H1 (cell line): ENCODE data around the gene SLC9A2. TPM values are rescaled to one million over a fixed set of nuclear protein-coding genes. Genes with fewer than 3 reads are reported as not detected.

Source experiments
- CTCF ChIA-PET: fragments of 300-600 bp; sonication (Branson Sonifier 250); formaldehyde crosslinking; loops from one replicate; lab custom pipeline; 2021; ENCODE audit not compliant: partially characterized antibody; lab: Charles Lee
- POLR2A ChIA-PET: fragments of 300-600 bp; sonication (Branson Sonifier 250); formaldehyde crosslinking; loops from one replicate; lab custom pipeline; 2021; ENCODE audit warnings: inconsistent platforms; ENCODE audit not compliant: partially characterized antibody; lab: Charles Lee
- DNase-seq, 2 experiments: peaks; one replicate each; pipeline versions ENCODE4 v3.0.0 to v3.0.0-alpha.2; 2010 to 2022; ENCODE audit warnings: low spot score in 2 of 2, low read depth in 1 of 2, mixed read lengths in 1 of 2
- FAIRE-seq: peaks from 2 replicates; lab custom pipeline; 2011; peaks lifted over from hg19 to GRCh38; lab: Jason Lieb, UNC
- H2AFZ ChIP-seq: 2 replicates; pipeline ENCODE4 v1.8.1; 2012; ENCODE audit warnings: low read length, inconsistent platforms
- H2AK5ac ChIP-seq: 2 replicates; pipeline ENCODE4 v1.6.1; 2013; ENCODE audit warnings: low read depth, low read length
- H2BK120ac ChIP-seq: replicated peaks from 2 replicates; pipeline ENCODE3; 2013; ENCODE audit warnings: low read depth, low read length, inconsistent platforms
- H2BK12ac ChIP-seq: 2 replicates; pipeline ENCODE4 v1.6.1; 2013; ENCODE audit warnings: low read depth, low read length
- H2BK15ac ChIP-seq: 2 replicates; pipeline ENCODE4 v1.6.1; 2013; ENCODE audit warnings: low read length
- H2BK20ac ChIP-seq: 2 replicates; pipeline ENCODE4 v1.6.1; 2013; ENCODE audit warnings: low read length
- H2BK5ac ChIP-seq: 2 replicates; pipeline ENCODE4 v1.6.1; 2013; ENCODE audit warnings: low read depth, low read length
- H3K14ac ChIP-seq: 2 replicates; pipeline ENCODE4 v1.6.1; 2013; ENCODE audit warnings: inconsistent platforms; ENCODE audit not compliant: insufficient read length
- H3K18ac ChIP-seq: 2 replicates; pipeline ENCODE4 v1.6.1; 2013; ENCODE audit warnings: low read length; ENCODE audit errors: extremely low read depth
- H3K23ac ChIP-seq: 2 replicates; pipeline ENCODE4 v1.6.1; 2013; ENCODE audit warnings: inconsistent platforms; ENCODE audit not compliant: insufficient read length
- H3K23me2 ChIP-seq: 2 replicates; pipeline ENCODE4 v1.6.1; 2013; ENCODE audit warnings: low read depth, low read length
- H3K27ac ChIP-seq: 2 replicates; pipeline ENCODE4 v1.6.1; 2011; ENCODE audit warnings: low read depth, low read length, inconsistent platforms
- H3K27me3 ChIP-seq, 4 experiments: replicated peaks in 1 of 4; 1 replicate in 1 of 4; 2 replicates in 3 of 4; pipeline versions ENCODE4 v1.6.1 to v1.8.1; 2011 to 2013; ENCODE audit warnings: low read length in 3 of 4, mild to moderate bottlenecking in 3 of 4, inconsistent platforms in 2 of 4, mixed read lengths in 2 of 4, moderate library complexity in 1 of 4; ENCODE audit not compliant: control insufficient read depth in 3 of 4, insufficient read depth in 3 of 4; ENCODE audit errors: extremely low read depth in 1 of 4
- H3K36me3 ChIP-seq, 4 experiments: 2 replicates each; pipeline versions ENCODE4 v1.6.1 to v1.8.1; 2011 to 2013; ENCODE audit warnings: mild to moderate bottlenecking in 4 of 4, low read length in 3 of 4, moderate library complexity in 2 of 4, control low read depth in 1 of 4, inconsistent platforms in 1 of 4; ENCODE audit not compliant: insufficient read depth in 4 of 4, control insufficient read depth in 2 of 4
- H3K4ac ChIP-seq: replicated peaks from 2 replicates; pipeline ENCODE3; 2013; ENCODE audit warnings: low read length, low read depth, mixed read lengths, inconsistent platforms; ENCODE audit not compliant: insufficient read length
- H3K4me1 ChIP-seq, 4 experiments: replicated peaks in 1 of 4; 1 replicate in 1 of 4; 2 replicates in 3 of 4; pipeline versions ENCODE4 v1.6.1 to v1.8.1; 2011 to 2013; ENCODE audit warnings: low read length in 3 of 4, inconsistent platforms in 2 of 4, mixed read lengths in 1 of 4; ENCODE audit not compliant: insufficient read depth in 4 of 4, control insufficient read depth in 3 of 4
- H3K4me2 ChIP-seq, 2 experiments: 2 replicates each; pipeline versions ENCODE4 v1.6.1 to v1.8.1; 2011 to 2013; ENCODE audit warnings: low read depth in 2 of 2, low read length in 2 of 2, control low read depth in 1 of 2, inconsistent platforms in 1 of 2, mild to moderate bottlenecking in 1 of 2; ENCODE audit not compliant: insufficient read depth in 1 of 2
- H3K4me3 ChIP-seq, 4 experiments: fragments of 200-600, 300-600 bp in 1 of 4; sonication (generic), shearing (Covaris generic), sonication (Bioruptor Twin) in 1 of 4; 2 replicates each; pipeline versions ENCODE4 v1.5.1 to v1.8.1; 2011 to 2016; ENCODE audit warnings: low read length in 4 of 4, low read depth in 3 of 4, control low read depth in 2 of 4, inconsistent platforms in 2 of 4, mild to moderate bottlenecking in 2 of 4, mixed read lengths in 1 of 4, moderate library complexity in 1 of 4; ENCODE audit not compliant: insufficient read depth in 2 of 4; ENCODE audit errors: extremely low read depth in 1 of 4
- H3K56ac ChIP-seq: replicated peaks from 2 replicates; pipeline ENCODE3; 2013; ENCODE audit warnings: low read depth, mild to moderate bottlenecking, mixed read lengths, low read length, inconsistent platforms; ENCODE audit not compliant: insufficient read length
- H3K79me1 ChIP-seq: 2 replicates; pipeline ENCODE4 v1.6.1; 2013; ENCODE audit warnings: low read depth, low read length, control low read depth
- H3K79me2 ChIP-seq, 2 experiments: 2 replicates each; pipeline versions ENCODE4 v1.6.1 to v1.8.1; 2012 to 2013; ENCODE audit warnings: low read length in 2 of 2, mild to moderate bottlenecking in 2 of 2, inconsistent platforms in 1 of 2; ENCODE audit not compliant: insufficient read depth in 2 of 2, control insufficient read depth in 1 of 2
- H3K9ac ChIP-seq, 4 experiments: replicated peaks in 1 of 4; 1 replicate in 1 of 4; 2 replicates in 3 of 4; pipeline versions ENCODE4 v1.6.1 to v1.8.1; 2011 to 2013; ENCODE audit warnings: low read depth in 3 of 4, low read length in 3 of 4, control low read depth in 2 of 4, mild to moderate bottlenecking in 2 of 4, moderate library complexity in 2 of 4, inconsistent platforms in 1 of 4; ENCODE audit errors: extremely low read depth in 1 of 4
- H3K9me3 ChIP-seq, 2 experiments: 2 replicates each; pipeline versions ENCODE4 v1.6.1 to v1.8.1; 2012 to 2013; ENCODE audit warnings: mild to moderate bottlenecking in 2 of 2, moderate library complexity in 2 of 2, control low read depth in 1 of 2, inconsistent platforms in 1 of 2, low read depth in 1 of 2, low read length in 1 of 2, mixed read lengths in 1 of 2; ENCODE audit not compliant: insufficient read depth in 2 of 2
- H4K20me1 ChIP-seq, 2 experiments: replicated peaks in 1 of 2; 2 replicates each; pipeline versions ENCODE3 to v1.8.1; 2011 to 2013; ENCODE audit warnings: inconsistent platforms in 2 of 2, low read length in 2 of 2, mild to moderate bottlenecking in 1 of 2; ENCODE audit not compliant: insufficient read depth in 2 of 2, control insufficient read depth in 1 of 2
- H4K5ac ChIP-seq: 2 replicates; pipeline ENCODE4 v1.6.1; 2013; ENCODE audit warnings: low read length, low read depth, mixed read lengths, inconsistent platforms; ENCODE audit not compliant: insufficient read length
- H4K8ac ChIP-seq: 2 replicates; pipeline ENCODE4 v1.8.0; 2013; ENCODE audit warnings: mild to moderate bottlenecking, moderate library complexity, low read length, inconsistent platforms; ENCODE audit not compliant: insufficient read depth; ENCODE audit errors: extremely low read depth
- H4K91ac ChIP-seq: replicated peaks from 2 replicates; pipeline ENCODE3; 2013; ENCODE audit warnings: low read length, mixed read lengths, inconsistent platforms; ENCODE audit not compliant: insufficient read length
- BACH1 ChIP-seq: IDR thresholded peaks from 2 replicates; pipeline ENCODE4 v1.6.1; 2012; ENCODE audit warnings: low read length, improper control_type of control experiment
- CBX8 ChIP-seq: fragments of 300-800, 300-1000 bp; sonication (generic); IDR thresholded peaks from 2 replicates; pipeline ENCODE4 v1.7.1; 2016; ENCODE audit warnings: low read depth, low read length, borderline replicate concordance
- HDAC2 ChIP-seq, 2 experiments: fragments of 300-600 bp in 1 of 2; sonication (generic) in 1 of 2; IDR thresholded peaks; 2 replicates each; pipeline ENCODE4 v1.6.1; 2011 to 2012; ENCODE audit warnings: low read depth in 2 of 2, low read length in 2 of 2, mild to moderate bottlenecking in 2 of 2, moderate library complexity in 2 of 2, borderline replicate concordance in 1 of 2, inconsistent platforms in 1 of 2
- POLR2A ChIP-seq, 2 experiments: IDR thresholded peaks; 1 replicate in 1 of 2; 2 replicates in 1 of 2; pipeline ENCODE4 v1.6.1; 2011; ENCODE audit warnings: low read depth in 2 of 2, low read length in 2 of 2, mild to moderate bottlenecking in 2 of 2; ENCODE audit errors: control extremely low read depth in 1 of 2
- POU5F1 ChIP-seq: IDR thresholded peaks from 2 replicates; pipeline ENCODE4 v1.6.1; 2011; ENCODE audit warnings: low read depth, mild to moderate bottlenecking, low read length, moderate library complexity
- RXRA ChIP-seq: IDR thresholded peaks from 2 replicates; pipeline ENCODE4 v1.6.1; 2011; ENCODE audit warnings: low read depth, mild to moderate bottlenecking, low read length, moderate library complexity; ENCODE audit not compliant: insufficient read depth
- SIN3A ChIP-seq, 2 experiments: IDR thresholded peaks in 1 of 2; conservative IDR thresholded peaks in 1 of 2; 2 replicates each; pipeline ENCODE4 v1.6.1; 2011 to 2012; ENCODE audit warnings: low read length in 2 of 2, improper control_type of control experiment in 1 of 2, low read depth in 1 of 2, mild to moderate bottlenecking in 1 of 2
- SIX5 ChIP-seq: IDR thresholded peaks from 2 replicates; pipeline ENCODE4 v1.6.1; 2011; ENCODE audit warnings: mild to moderate bottlenecking, low read depth, low read length
- SRF ChIP-seq: IDR thresholded peaks from 2 replicates; pipeline ENCODE4 v1.6.1; 2011; ENCODE audit warnings: mild to moderate bottlenecking, low read depth, low read length, moderate library complexity
- TBP ChIP-seq: IDR thresholded peaks from 2 replicates; pipeline ENCODE4 v1.6.1; 2011; ENCODE audit warnings: low read depth, low read length, improper control_type of control experiment
- USF2 ChIP-seq: IDR thresholded peaks from 2 replicates; pipeline ENCODE4 v1.6.1; 2011; ENCODE audit warnings: low read length, improper control_type of control experiment
- ZNF274 ChIP-seq: IDR thresholded peaks from 2 replicates; pipeline ENCODE4 v1.7.0; 2012; ENCODE audit warnings: low read length, borderline replicate concordance; ENCODE audit errors: extremely low read depth
- WGBS, 2 experiments: shearing (Covaris generic) in 1 of 2; methylation state at CpG; one replicate each; pipeline versions ENCODE4 v1.1.6 to v1.1.7; 2013 to 2015; ENCODE audit warnings: low lambda C conversion rate in 2 of 2, mixed read lengths in 2 of 2, inconsistent platforms in 1 of 2, low coverage in 1 of 2, missing lambda C conversion rate in 1 of 2; ENCODE audit not compliant: insufficient replicate concordance in 2 of 2, insufficient coverage in 1 of 2, insufficient read length in 1 of 2; ENCODE audit errors: extremely low coverage in 1 of 2, missing lambda C conversion rate in 1 of 2; 5-methylcytosine and 5-hydroxymethylcytosine counted together
- polyA plus RNA-seq, 7 experiments: library from polyadenylated mRNA; depleted of rRNA in 3 of 7; stranded (reverse) in 5 of 7; unstranded in 2 of 7; fragments of >200 nt in 5 of 7; fragments of 200-250 nt in 2 of 7; gene quantifications; 1 replicate in 5 of 7; 2 replicates in 1 of 7; 4 replicates in 1 of 7; pipeline versions ENCODE4 v1.2.1 to v1.2.3, GENCODE V29; 2011 to 2013; ENCODE audit warnings: missing spikeins in 2 of 7, mixed read lengths in 2 of 7
- total RNA-seq: library from RNA; stranded (reverse); fragmentation: NEBNext Ultra II Directional; extraction: Animal tissue kit (Norgen Biotek cat#: 25700); gene quantifications from 2 replicates; pipeline ENCODE4 v1.2.1, GENCODE V29; 2021

The SLC9A2 gene
- total and polyA plus RNA-seq, 2 of the 8 experiments (the other 6 are each of a cell fraction or from before 2014, with no cell fraction given): 0.06 to 0.13 TPM

- no peaks in the 10 kb centered on the region for H3K79me2 ChIP-seq
- H4K20me1 ChIP-seq: no peaks in the 10 kb centered on the region
- H3K9me3 ChIP-seq: no peaks in the 10 kb centered on the region
- H2BK120ac ChIP-seq: no peak overlapping the region
- POLR2A ChIA-PET: no interaction called here
- H3K14ac ChIP-seq: no peak overlapping the region
- H3K23me2 ChIP-seq: no peaks in the 10 kb centered on the region
- no peak overlapping the region for H3K4me2 ChIP-seq
- no peaks in the 10 kb centered on the region for H3K79me1 ChIP-seq
- no peak overlapping the region for H4K8ac ChIP-seq
- 91% methylated on average over 20 of the region's 20 CpGs; no CpG with 5 or more reads in 1 of the 2 experiments for WGBS, 2 experiments
- DNase-seq: no peak
- H2AFZ ChIP-seq: no peak overlapping the region
- no peak overlapping the region for H2BK15ac ChIP-seq
- no peak overlapping the region for H3K9ac ChIP-seq
- no peak overlapping the region for H2AK5ac ChIP-seq
- FAIRE-seq: no peak
- H3K23ac ChIP-seq: no peak overlapping the region
- no peak overlapping the region for H3K27ac ChIP-seq
- H3K4ac ChIP-seq: no peak overlapping the region
- H3K18ac ChIP-seq: no peak overlapping the region
- H4K91ac ChIP-seq: no peak overlapping the region
- peaks cover 0 to 2% (median under 1%) of the 10 kb centered on the region in 4 experiments; a peak in 3 of 7 replicates for H3K4me1 ChIP-seq
- no peak overlapping the region for H4K5ac ChIP-seq
- no peak overlapping the region for H2BK12ac ChIP-seq
- no peaks in the 10 kb centered on the region for H3K27me3 ChIP-seq
- H3K36me3 ChIP-seq: no peaks in the 10 kb centered on the region
- H2BK5ac ChIP-seq: no peak overlapping the region
- CTCF ChIA-PET: no interaction called here
- no peak overlapping the region for H3K56ac ChIP-seq
- H3K4me3 ChIP-seq: no peak overlapping the region
- H2BK20ac ChIP-seq: no peak overlapping the region
- TF ChIP-seq SIN3A (conservative IDR thresholded peaks at IDR 0.05 in 1 of 2, IDR thresholded peaks at IDR 0.05 in 1 of 2; ENCODE audit: low read depth in 1 of 2, low read length in 2 of 2) (no peak), HDAC2 (IDR thresholded peaks at IDR 0.05; ENCODE audit: borderline replicate concordance in 1 of 2, low read depth in 2 of 2, low read length in 2 of 2) (no peak), TBP (no peak), SIX5 (no peak), POLR2A (IDR thresholded peaks at IDR 0.05; ENCODE audit: control extremely low read depth in 1 of 2, low read depth in 2 of 2, low read length in 2 of 2) (no peak), USF2 (no peak), SRF (no peak), CBX8 (no peak), RXRA (no peak), POU5F1 (no peak), BACH1 (no peak), ZNF274 (no peak)
Measured at GRCh38 chr2:102707796-102708695, 88.7 kb downstream of the SLC9A2 start.
